NB4 (cell line): ENCODE results near the gene ERVFRD-1.

Source experiments
- DNase-seq: peaks from one replicate; pipeline ENCODE4 v3.0.0; 2010; ENCODE audit warnings: low read depth
- H3K4me3 ChIP-seq: one replicate; pipeline ENCODE4 v1.5.1; 2011; ENCODE audit warnings: mild to moderate bottlenecking, low read depth, low read length, moderate library complexity
- CTCF ChIP-seq: IDR thresholded peaks from one replicate; pipeline ENCODE4 v1.5.1; 2012; ENCODE audit warnings: low read depth, low read length
- MAX ChIP-seq: IDR thresholded peaks from 2 replicates; pipeline ENCODE4 v1.6.1; 2011; ENCODE audit warnings: low read depth, low read length
- MYC ChIP-seq: IDR thresholded peaks from 2 replicates; pipeline ENCODE4 v1.6.1; 2011; ENCODE audit warnings: low read depth, low read length
- POLR2A ChIP-seq: IDR thresholded peaks from 2 replicates; pipeline ENCODE4 v1.6.1; 2011; ENCODE audit warnings: mild to moderate bottlenecking; ENCODE audit not compliant: insufficient read length; ENCODE audit errors: extremely low read depth

The ERVFRD-1 gene

GRCh38 chr6:11141295-11141694 lies 29.8 kb upstream of the ERVFRD-1 start:
- no peak overlapping the region for H3K4me3 ChIP-seq
- peak; percentile 60 for DNase-seq
- no peak for TF ChIP-seq CTCF
- no peak for TF ChIP-seq MAX
- no peak for TF ChIP-seq POLR2A
- no peak for TF ChIP-seq MYC

GRCh38 chr6:11140056-11140455 lies 28.5 kb upstream of the ERVFRD-1 start:
- no peak for DNase-seq

GRCh38 chr6:11139051-11139960 lies 27.8 kb upstream of the ERVFRD-1 start:
- H3K4me3 ChIP-seq = no peak overlapping the region
- peak; percentile 23 for DNase-seq
- no peak for TF ChIP-seq CTCF
- no peak for TF ChIP-seq MYC
- TF ChIP-seq POLR2A = no peak
- no peak for TF ChIP-seq MAX

More at GRCh38 chr6:11140056-11140455, 28.5 kb upstream of the ERVFRD-1 start:
- no peak overlapping the region for H3K4me3 ChIP-seq
- TF ChIP-seq CTCF (no peak), MAX (no peak), MYC (no peak), POLR2A (no peak)

- no peak overlapping the region for H3K4me3 ChIP-seq
- DNase-seq = no peak
- TF ChIP-seq POLR2A (no peak), CTCF (no peak), MYC (no peak), MAX (no peak)
These were observed 25.3 kb upstream of the ERVFRD-1 start for GRCh38 chr6:11136809-11137208.

- DNase-seq = no peak
- TF ChIP-seq MAX = no peak
- no peak overlapping the region for H3K4me3 ChIP-seq
These were observed 21.8 kb upstream of the ERVFRD-1 start for GRCh38 chr6:11133281-11133680.

GRCh38 chr6:11132194-11132888 lies 20.8 kb upstream of the ERVFRD-1 start:
- DNase-seq = no peak
- TF ChIP-seq POLR2A (no peak), CTCF (no peak), MAX (no peak), MYC (no peak)
- no peak overlapping the region for H3K4me3 ChIP-seq
